Ascending aorta (tissue), 2 donors: ENCODE measurements around the gene GANAB. TPM values are rescaled to one million over a fixed set of nuclear protein-coding genes. Genes with fewer than 3 reads are reported as not detected.

Experiments used
- DNase-seq, 2 donors: peaks; one replicate each; pipeline ENCODE4 v3.0.0-alpha.2; 2019; ENCODE audit warnings: low spot score in 2 of 2
- H3K27ac ChIP-seq, 2 donors: fragments of 200-600 bp; sonication (generic); one replicate each; pipeline ENCODE4 v1.5.1; 2016 to 2017; ENCODE audit warnings: mild to moderate bottlenecking in 1 of 2
- H3K27me3 ChIP-seq: fragments of 200-600 bp; sonication (generic); one replicate; pipeline ENCODE4 v1.5.1; 2017
- H3K36me3 ChIP-seq, 2 donors: fragments of 200-600 bp; sonication (generic); one replicate each; pipeline ENCODE4 v1.5.1; 2016
- H3K4me1 ChIP-seq, 2 donors: fragments of 200-600 bp; sonication (generic); one replicate each; pipeline ENCODE4 v1.5.1; 2016 to 2017; ENCODE audit warnings: mild to moderate bottlenecking in 1 of 2
- H3K4me3 ChIP-seq, 2 donors: fragments of 200-600 bp; sonication (generic); one replicate each; pipeline ENCODE4 v1.5.1; 2016 to 2017; ENCODE audit warnings: mild to moderate bottlenecking in 1 of 2
- H3K9me3 ChIP-seq, 2 donors: fragments of 200-600 bp; sonication (generic); one replicate each; pipeline ENCODE4 v1.5.1; 2016
- CTCF ChIP-seq, 3 experiments: fragments of 200-600 bp in 2 of 3; fragments of 450-650 bp in 1 of 3; sonication (generic) in 2 of 3; IDR thresholded peaks; one replicate each; pipeline ENCODE4 v1.5.1; 2016 to 2019; ENCODE audit warnings: antibody characterized with exemption in 3 of 3, mild to moderate bottlenecking in 1 of 3, moderate library complexity in 1 of 3
- intact Hi-C: fragments of 100-400 bp; cut with DNase I; formaldehyde crosslinking; loops from one replicate; pipeline ENCODE4 v1.15.1; 2023
- total RNA-seq: library from RNA; depleted of rRNA; stranded (reverse); fragments of >200 nt; gene quantifications from one replicate; pipeline ENCODE4 v1.1.0, GENCODE V29; 2016

GANAB gene
- total RNA-seq, 1 donor from 2014 or later, result 326 TPM

GRCh38 chr11:62649486-62649885 is 3.1 kb upstream of the GANAB start:
- Histone ChIP-seq H3K36me3 (peaks cover 19 to 23% of the 10 kb centered on the region in 2 donors), H3K27ac (no peak overlapping the region), H3K4me1 (peaks cover 4 to 29% of the 10 kb centered on the region in 2 donors), H3K4me3 (no peak overlapping the region), H3K27me3 (no peaks in the 10 kb centered on the region), H3K9me3 (no peaks in the 10 kb centered on the region)
- intact Hi-C loops, result loop anchor here (5.0 kb wide), 1 partner anchor 47 kb away; the partner anchor contains the start of gene MTA2
- no peak for TF ChIP-seq CTCF (IDR thresholded peaks at IDR 0.05)
- DNase-seq, result no peak

GRCh38 chr11:62648967-62649364 is 2.6 kb upstream of the GANAB start:
- Histone ChIP-seq H3K4me1 (peaks cover 4 to 29% of the 10 kb centered on the region in 2 donors), H3K27me3 (no peaks in the 10 kb centered on the region), H3K9me3 (no peaks in the 10 kb centered on the region), H3K27ac (no peak overlapping the region), H3K4me3 (no peak overlapping the region), H3K36me3 (peaks cover 19 to 26% of the 10 kb centered on the region in 2 donors)
- intact Hi-C loops, result loop anchor here (5.0 kb wide), 1 partner anchor 47 kb away; the partner anchor contains the start of gene MTA2
- TF ChIP-seq CTCF (IDR thresholded peaks at IDR 0.05), result no peak
- DNase-seq, result no peak

- intact Hi-C loops, result loop anchor here (5.0 kb wide), 1 partner anchor 46 kb away; the partner anchor contains the start of gene MTA2
Observed at GRCh38 chr11:62648185-62648966, 2.0 kb upstream of the GANAB start.

GRCh38 chr11:62647609-62648005 is 1.2 kb upstream of the GANAB start:
- intact Hi-C loops, result loop anchor here (2.0 to 5.0 kb wide), 2 partner anchors 45 to 57 kb away; partner anchors contain the start of genes MTA2 and TUT1
- no peak for DNase-seq
- Histone ChIP-seq H3K4me3 (no peak overlapping the region), H3K9me3 (no peaks in the 10 kb centered on the region), H3K4me1 (peaks cover 4 to 26% of the 10 kb centered on the region in 2 donors), H3K27me3 (no peaks in the 10 kb centered on the region), H3K36me3 (peaks cover 26 to 31% of the 10 kb centered on the region in 2 donors), H3K27ac (no peak overlapping the region)
- no peak for TF ChIP-seq CTCF (IDR thresholded peaks at IDR 0.05)

More at GRCh38 chr11:62648185-62648966, 2.0 kb upstream of the GANAB start:
- no peaks in the 10 kb centered on the region for H3K9me3 ChIP-seq
- no peak for TF ChIP-seq CTCF (IDR thresholded peaks at IDR 0.05)
- peaks cover 4 to 29% of the 10 kb centered on the region in 2 donors for H3K4me1 ChIP-seq
- H3K27ac ChIP-seq, result no peak overlapping the region
- no peaks in the 10 kb centered on the region for H3K27me3 ChIP-seq
- no peak overlapping the region for H3K4me3 ChIP-seq
- no peak for DNase-seq
- H3K36me3 ChIP-seq, result peaks cover 20 to 26% of the 10 kb centered on the region in 2 donors

DNA sequence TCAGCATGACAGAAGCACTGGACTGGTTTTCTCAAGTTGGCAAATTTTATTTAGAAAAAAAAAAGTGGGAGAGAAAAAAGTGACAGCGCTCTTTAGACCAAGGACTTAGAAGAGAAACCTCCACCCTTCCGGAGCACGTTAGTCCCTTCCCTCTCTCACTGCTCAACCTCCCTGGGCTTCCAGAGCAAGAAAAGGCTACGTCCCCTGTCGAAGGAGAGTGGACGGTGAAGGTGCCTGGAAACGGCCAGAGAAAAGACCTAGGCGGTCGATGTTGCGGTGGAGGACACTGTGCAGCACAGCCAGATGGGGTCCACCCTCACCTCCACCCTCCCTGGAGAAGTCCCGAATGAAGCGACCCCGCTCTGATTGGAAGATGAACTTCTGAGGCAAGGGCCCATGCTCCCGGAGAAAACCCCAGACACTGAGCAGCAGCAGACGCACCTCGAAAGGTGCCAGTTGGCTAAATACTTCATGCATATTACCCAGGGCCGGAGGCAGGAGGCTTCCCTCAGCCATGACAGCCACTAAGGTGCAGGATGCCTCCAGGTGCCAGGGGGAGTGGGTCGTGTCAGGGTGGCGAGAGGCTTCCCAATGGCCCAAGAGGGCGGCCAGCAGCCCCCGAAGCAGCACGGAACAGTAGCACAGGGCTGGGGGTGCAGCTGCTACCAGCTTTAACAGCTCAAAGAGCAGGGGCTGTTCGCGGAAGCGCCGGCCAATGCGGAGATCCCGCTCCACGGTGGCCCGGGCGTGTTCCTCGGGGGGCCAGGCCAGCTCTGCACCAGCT is 604 bp upstream of the GANAB start:
- H3K9me3 ChIP-seq, result no peaks in the 10 kb centered on the region
- H3K27ac ChIP-seq, result peak overlapping the region in 1 of 2 donors; percentile 32
- peaks cover 4 to 20% of the 10 kb centered on the region in 2 donors for H3K4me1 ChIP-seq
- no peaks in the 10 kb centered on the region for H3K27me3 ChIP-seq
- H3K36me3 ChIP-seq, result peaks cover 26 to 33% of the 10 kb centered on the region in 2 donors
- DNase-seq, result no peak
- no peak for TF ChIP-seq CTCF (IDR thresholded peaks at IDR 0.05)
- intact Hi-C loops, result loop anchor here (1.0 to 5.0 kb wide), 4 partner anchors 25 to 80 kb away; partner anchors contain the start of genes HNRNPUL2, MTA2 and TUT1
- peak overlapping the region in 1 of 2 donors; percentile 34 for H3K4me3 ChIP-seq
